ENCODE results near the gene CNTNAP2.

The CNTNAP2 gene

DNA sequence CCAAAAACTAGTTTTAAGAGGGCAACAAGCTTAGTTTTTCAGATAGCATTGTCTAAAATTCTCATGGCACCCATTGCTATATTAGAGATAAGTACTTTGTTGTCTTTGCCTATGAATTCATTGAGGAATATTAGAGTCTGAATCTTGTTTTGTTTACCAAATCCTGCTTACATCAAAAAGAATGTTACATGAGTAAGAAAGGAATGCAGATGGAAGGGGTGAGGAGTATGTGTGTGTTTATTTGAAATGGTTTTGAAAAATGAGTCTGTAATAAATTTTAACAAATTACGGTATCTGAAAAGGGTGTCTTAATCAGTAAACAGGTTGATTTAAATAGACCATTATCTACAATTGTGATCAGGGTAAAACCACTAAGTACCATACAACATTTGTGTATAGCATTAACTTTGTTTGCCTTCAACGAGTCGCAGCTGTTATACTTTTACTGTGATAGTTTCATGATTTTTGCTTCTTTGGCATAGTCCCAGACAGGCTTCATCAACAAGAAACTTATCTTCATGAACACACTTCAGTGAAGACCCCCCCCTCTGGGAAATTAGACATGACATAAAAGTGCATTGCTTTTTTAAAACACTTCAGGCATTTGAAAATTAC, 1290.0 kb downstream of the CNTNAP2 start:
- H3K27me3 ChIP-seq (replicated peaks in 2 of 5; ENCODE audit: control insufficient read depth in 4 of 5, insufficient read depth in 5 of 5, low read length in 4 of 5): no peaks in the 10 kb centered on the region
- no peak overlapping the region for H3K4me3 ChIP-seq (ENCODE audit: control insufficient read depth in 1 of 7, extremely low read depth in 1 of 7, insufficient read depth in 4 of 7, low read depth in 2 of 7, low read length in 6 of 7)
- H3K9me3 ChIP-seq (ENCODE audit: control extremely low read depth in 1 of 5, control insufficient read depth in 4 of 5, insufficient read depth in 2 of 5, low read depth in 1 of 5, low read length in 4 of 5): peaks cover 0 to 4% (median 0%) of the 10 kb centered on the region in 5 experiments
- H3K4me1 ChIP-seq (ENCODE audit: control extremely low read depth in 1 of 4, control insufficient read depth in 4 of 4, insufficient read depth in 4 of 4, low read length in 3 of 4): no peaks in the 10 kb centered on the region
- WGBS (ENCODE audit: insufficient coverage): no CpG with 5 or more reads among the region's 3 CpGs
- H3K36me3 ChIP-seq (ENCODE audit: control insufficient read depth in 4 of 4, insufficient read depth in 4 of 4, low read length in 3 of 4): no peaks in the 10 kb centered on the region
- no peak overlapping the region for H3K27ac ChIP-seq (ENCODE audit: insufficient read depth in 1 of 2, low read depth in 1 of 2, low read length in 2 of 2, poor library complexity in 1 of 2, severe bottlenecking in 2 of 2)
- DNase-seq: peak in 2 of 3 donors; percentile 7 to 13
- CTCF ChIA-PET: no interaction called here
- POLR2A ChIA-PET: no interaction called here

- ChIA-PET CTCF (no interaction called here), POLR2A (no interaction called here)
- H3K27ac ChIP-seq (ENCODE audit: insufficient read depth in 1 of 2, low read depth in 1 of 2, low read length in 2 of 2, poor library complexity in 1 of 2, severe bottlenecking in 2 of 2): no peak overlapping the region
- H3K4me1 ChIP-seq (ENCODE audit: control extremely low read depth in 1 of 4, control insufficient read depth in 4 of 4, insufficient read depth in 4 of 4, low read length in 3 of 4): no peaks in the 10 kb centered on the region
- no peak overlapping the region for H3K4me3 ChIP-seq (ENCODE audit: control insufficient read depth in 1 of 7, extremely low read depth in 1 of 7, insufficient read depth in 4 of 7, low read depth in 2 of 7, low read length in 6 of 7)
- no peak for DNase-seq
- H3K27me3 ChIP-seq (replicated peaks in 2 of 5; ENCODE audit: control insufficient read depth in 4 of 5, insufficient read depth in 5 of 5, low read length in 4 of 5): no peaks in the 10 kb centered on the region
- H3K9me3 ChIP-seq (ENCODE audit: control extremely low read depth in 1 of 5, control insufficient read depth in 4 of 5, insufficient read depth in 2 of 5, low read depth in 1 of 5, low read length in 4 of 5): no peaks in the 10 kb centered on the region
- no peaks in the 10 kb centered on the region for H3K36me3 ChIP-seq (ENCODE audit: control insufficient read depth in 4 of 4, insufficient read depth in 4 of 4, low read length in 3 of 4)
Measured at GRCh38 chr7:147411096-147411495, 1294.5 kb downstream of the CNTNAP2 start.

DNA sequence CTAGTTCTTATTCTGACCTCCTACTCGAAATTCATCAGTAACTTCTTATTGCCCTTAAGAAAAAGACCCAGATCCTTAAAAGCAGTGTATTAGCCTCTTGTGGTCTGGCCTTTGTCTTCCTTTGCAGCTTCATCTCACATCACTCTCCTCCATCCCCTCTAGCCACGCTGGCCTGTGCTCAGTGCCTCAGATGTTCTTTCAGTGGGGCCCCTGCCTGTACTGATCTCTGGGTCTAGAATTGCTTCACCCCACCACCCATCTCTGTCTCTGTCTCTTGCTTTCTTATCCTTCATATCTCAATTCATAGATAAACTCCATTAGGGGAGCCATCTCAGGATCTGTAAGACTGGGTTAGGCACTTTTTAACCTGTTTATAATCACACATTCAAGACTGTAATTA, 1295.5 kb downstream of the CNTNAP2 start:
- no peak for DNase-seq
- Histone ChIP-seq H3K4me3 (ENCODE audit: control insufficient read depth in 1 of 7, extremely low read depth in 1 of 7, insufficient read depth in 4 of 7, low read depth in 2 of 7, low read length in 6 of 7) (no peak overlapping the region), H3K4me1 (ENCODE audit: control extremely low read depth in 1 of 4, control insufficient read depth in 4 of 4, insufficient read depth in 4 of 4, low read length in 3 of 4) (no peaks in the 10 kb centered on the region), H3K36me3 (ENCODE audit: control insufficient read depth in 4 of 4, insufficient read depth in 4 of 4, low read length in 3 of 4) (no peaks in the 10 kb centered on the region), H3K9me3 (ENCODE audit: control extremely low read depth in 1 of 5, control insufficient read depth in 4 of 5, insufficient read depth in 2 of 5, low read depth in 1 of 5, low read length in 4 of 5) (no peaks in the 10 kb centered on the region), H3K27ac (ENCODE audit: insufficient read depth in 1 of 2, low read depth in 1 of 2, low read length in 2 of 2, poor library complexity in 1 of 2, severe bottlenecking in 2 of 2) (no peak overlapping the region), H3K27me3 (replicated peaks in 2 of 5; ENCODE audit: control insufficient read depth in 4 of 5, insufficient read depth in 5 of 5, low read length in 4 of 5) (no peaks in the 10 kb centered on the region)
- WGBS (ENCODE audit: insufficient coverage): 83% methylated on average over 2 of the region's 2 CpGs
- POLR2A ChIA-PET: no interaction called here
- CTCF ChIA-PET: no interaction called here

- H3K4me1 ChIP-seq (ENCODE audit: control extremely low read depth in 1 of 4, control insufficient read depth in 4 of 4, insufficient read depth in 4 of 4, low read length in 3 of 4): no peaks in the 10 kb centered on the region
- no peak for DNase-seq
- no peak overlapping the region for H3K27ac ChIP-seq (ENCODE audit: insufficient read depth in 1 of 2, low read depth in 1 of 2, low read length in 2 of 2, poor library complexity in 1 of 2, severe bottlenecking in 2 of 2)
- WGBS (ENCODE audit: insufficient coverage): 94% methylated on average over 3 of the region's 8 CpGs
- CTCF ChIA-PET: no interaction called here
- POLR2A ChIA-PET: no interaction called here
- H3K27me3 ChIP-seq (replicated peaks in 2 of 5; ENCODE audit: control insufficient read depth in 4 of 5, insufficient read depth in 5 of 5, low read length in 4 of 5): no peaks in the 10 kb centered on the region
- no peaks in the 10 kb centered on the region for H3K9me3 ChIP-seq (ENCODE audit: control extremely low read depth in 1 of 5, control insufficient read depth in 4 of 5, insufficient read depth in 2 of 5, low read depth in 1 of 5, low read length in 4 of 5)
- no peak overlapping the region for H3K4me3 ChIP-seq (ENCODE audit: control insufficient read depth in 1 of 7, extremely low read depth in 1 of 7, insufficient read depth in 4 of 7, low read depth in 2 of 7, low read length in 6 of 7)
- H3K36me3 ChIP-seq (ENCODE audit: control insufficient read depth in 4 of 4, insufficient read depth in 4 of 4, low read length in 3 of 4): no peaks in the 10 kb centered on the region
Measured at GRCh38 chr7:147412782-147413556, 1296.4 kb downstream of the CNTNAP2 start.

DNA sequence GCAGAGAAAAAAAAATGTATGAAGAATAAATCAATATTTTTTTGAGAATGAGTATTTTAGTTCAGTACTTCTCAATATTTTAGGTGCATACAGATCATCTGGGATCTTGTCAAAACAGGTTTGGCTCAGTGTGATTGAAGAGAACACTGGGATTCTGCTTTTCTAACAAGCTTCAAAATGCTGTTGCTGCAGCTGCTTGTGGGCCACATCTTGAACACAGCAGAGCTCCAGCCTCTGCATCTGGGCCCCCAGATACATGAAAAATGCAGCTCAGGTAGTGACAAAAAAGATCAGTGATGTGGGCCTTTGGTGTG, 1296.9 kb downstream of the CNTNAP2 start:
- Histone ChIP-seq H3K27ac (ENCODE audit: insufficient read depth in 1 of 2, low read depth in 1 of 2, low read length in 2 of 2, poor library complexity in 1 of 2, severe bottlenecking in 2 of 2) (no peak overlapping the region), H3K36me3 (ENCODE audit: control insufficient read depth in 4 of 4, insufficient read depth in 4 of 4, low read length in 3 of 4) (no peaks in the 10 kb centered on the region), H3K4me3 (ENCODE audit: control insufficient read depth in 1 of 7, extremely low read depth in 1 of 7, insufficient read depth in 4 of 7, low read depth in 2 of 7, low read length in 6 of 7) (no peak overlapping the region), H3K9me3 (ENCODE audit: control extremely low read depth in 1 of 5, control insufficient read depth in 4 of 5, insufficient read depth in 2 of 5, low read depth in 1 of 5, low read length in 4 of 5) (no peaks in the 10 kb centered on the region), H3K4me1 (ENCODE audit: control extremely low read depth in 1 of 4, control insufficient read depth in 4 of 4, insufficient read depth in 4 of 4, low read length in 3 of 4) (no peaks in the 10 kb centered on the region), H3K27me3 (replicated peaks in 2 of 5; ENCODE audit: control insufficient read depth in 4 of 5, insufficient read depth in 5 of 5, low read length in 4 of 5) (no peaks in the 10 kb centered on the region)
- no peak for DNase-seq
- POLR2A ChIA-PET: no interaction called here
- CTCF ChIA-PET: no interaction called here

DNA sequence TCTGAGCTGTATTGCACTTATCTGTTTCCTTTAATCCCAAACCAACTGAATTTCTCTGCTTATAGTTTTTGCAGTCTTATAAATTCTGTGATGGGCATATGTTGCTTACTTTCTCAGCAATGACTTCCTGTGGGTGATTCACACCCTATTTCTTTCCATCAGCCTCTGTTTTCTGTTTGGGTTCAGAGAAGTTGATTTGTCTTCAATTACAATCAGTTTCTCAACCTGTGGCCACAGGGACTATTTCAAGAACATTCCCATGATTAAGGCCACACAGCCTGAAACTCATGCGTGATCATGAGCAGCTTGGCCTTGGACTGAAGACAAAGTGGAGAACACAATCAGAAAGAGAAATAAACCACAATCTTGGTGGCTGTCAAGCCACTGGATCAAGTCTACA, 1299.4 kb downstream of the CNTNAP2 start:
- H3K27ac ChIP-seq (ENCODE audit: insufficient read depth in 1 of 2, low read depth in 1 of 2, low read length in 2 of 2, poor library complexity in 1 of 2, severe bottlenecking in 2 of 2): no peak overlapping the region
- no peaks in the 10 kb centered on the region for H3K9me3 ChIP-seq (ENCODE audit: control extremely low read depth in 1 of 5, control insufficient read depth in 4 of 5, insufficient read depth in 2 of 5, low read depth in 1 of 5, low read length in 4 of 5)
- CTCF ChIA-PET: no interaction called here
- POLR2A ChIA-PET: no interaction called here
- DNase-seq: no peak
- no peaks in the 10 kb centered on the region for H3K4me1 ChIP-seq (ENCODE audit: control extremely low read depth in 1 of 4, control insufficient read depth in 4 of 4, insufficient read depth in 4 of 4, low read length in 3 of 4)
- no peaks in the 10 kb centered on the region for H3K36me3 ChIP-seq (ENCODE audit: control insufficient read depth in 4 of 4, insufficient read depth in 4 of 4, low read length in 3 of 4)
- WGBS (ENCODE audit: insufficient coverage): 100% methylated on average over 1 of the region's 1 CpG
- H3K4me3 ChIP-seq (ENCODE audit: control insufficient read depth in 1 of 7, extremely low read depth in 1 of 7, insufficient read depth in 4 of 7, low read depth in 2 of 7, low read length in 6 of 7): no peak overlapping the region
- no peaks in the 10 kb centered on the region for H3K27me3 ChIP-seq (replicated peaks in 2 of 5; ENCODE audit: control insufficient read depth in 4 of 5, insufficient read depth in 5 of 5, low read length in 4 of 5)

GRCh38 chr7:147418966-147419365, 1302.4 kb downstream of the CNTNAP2 start:
- Histone ChIP-seq H3K4me1 (ENCODE audit: control extremely low read depth in 1 of 4, control insufficient read depth in 4 of 4, insufficient read depth in 4 of 4, low read length in 3 of 4) (no peaks in the 10 kb centered on the region), H3K27ac (ENCODE audit: insufficient read depth in 1 of 2, low read depth in 1 of 2, low read length in 2 of 2, poor library complexity in 1 of 2, severe bottlenecking in 2 of 2) (no peak overlapping the region), H3K9me3 (ENCODE audit: control extremely low read depth in 1 of 5, control insufficient read depth in 4 of 5, insufficient read depth in 2 of 5, low read depth in 1 of 5, low read length in 4 of 5) (no peaks in the 10 kb centered on the region), H3K36me3 (ENCODE audit: control insufficient read depth in 4 of 4, insufficient read depth in 4 of 4, low read length in 3 of 4) (no peaks in the 10 kb centered on the region), H3K27me3 (replicated peaks in 2 of 5; ENCODE audit: control insufficient read depth in 4 of 5, insufficient read depth in 5 of 5, low read length in 4 of 5) (no peaks in the 10 kb centered on the region), H3K4me3 (ENCODE audit: control insufficient read depth in 1 of 7, extremely low read depth in 1 of 7, insufficient read depth in 4 of 7, low read depth in 2 of 7, low read length in 6 of 7) (no peak overlapping the region)
- ChIA-PET POLR2A (no interaction called here), CTCF (no interaction called here)
- 100% methylated on average over 1 of the region's 3 CpGs for WGBS (ENCODE audit: insufficient coverage)
- no peak for DNase-seq

Measured in common myeloid progenitor, CD34-positive (primary cell).